GM18873 (cell line): ENCODE data around the gene PTTG1IP.
"Not testable (repeated sequence)": the region's sequence is repeated elsewhere in the genome, so short reads cannot be mapped to it uniquely, and the experiment has no call there.

Source experiments
- ATAC-seq: cut with Tn5 transposase; IDR thresholded peaks from one replicate; pipeline ENCODE4 v1.9.1; 2021; ENCODE audit warnings: mild to moderate bottlenecking, moderate library complexity, moderate number of reproducible peaks; ENCODE audit not compliant: unreplicated experiment, low FRiP score

Gene PTTG1IP

DNA sequence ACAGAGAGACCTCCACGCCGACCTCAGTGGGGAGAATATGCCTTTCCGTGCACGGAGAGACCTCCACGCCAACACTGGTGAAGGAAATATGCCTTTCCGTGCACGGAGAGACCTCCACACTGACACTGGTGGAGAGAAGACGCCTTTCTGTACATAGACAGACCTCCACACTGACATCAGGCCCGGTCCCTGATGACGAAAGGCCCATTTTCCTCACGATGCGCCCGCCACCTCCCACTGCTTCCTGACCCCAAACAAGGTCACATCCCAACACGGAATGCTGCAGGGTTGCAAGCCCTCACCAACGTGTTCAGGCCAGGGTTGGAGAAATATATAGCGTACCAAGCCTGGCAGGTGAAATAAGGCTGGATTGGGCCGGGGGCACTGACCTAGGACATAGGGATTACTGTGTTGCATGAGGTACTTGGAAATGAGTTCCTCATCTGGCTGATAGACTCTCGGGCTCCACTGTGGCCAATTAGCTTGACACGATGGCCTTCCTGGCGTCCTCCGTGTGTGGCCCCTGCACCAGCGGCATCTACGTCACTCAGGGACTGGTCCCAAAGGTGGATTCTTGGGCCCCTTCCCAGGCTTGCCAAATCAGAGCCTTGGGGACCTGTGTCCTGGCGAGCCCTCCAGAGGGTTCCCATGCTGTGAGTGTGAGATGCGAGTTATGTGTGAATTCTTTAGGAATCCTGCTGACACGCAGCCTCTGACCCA is 39.1 kb downstream of the PTTG1IP start:
- ATAC-seq, result no peak

DNA sequence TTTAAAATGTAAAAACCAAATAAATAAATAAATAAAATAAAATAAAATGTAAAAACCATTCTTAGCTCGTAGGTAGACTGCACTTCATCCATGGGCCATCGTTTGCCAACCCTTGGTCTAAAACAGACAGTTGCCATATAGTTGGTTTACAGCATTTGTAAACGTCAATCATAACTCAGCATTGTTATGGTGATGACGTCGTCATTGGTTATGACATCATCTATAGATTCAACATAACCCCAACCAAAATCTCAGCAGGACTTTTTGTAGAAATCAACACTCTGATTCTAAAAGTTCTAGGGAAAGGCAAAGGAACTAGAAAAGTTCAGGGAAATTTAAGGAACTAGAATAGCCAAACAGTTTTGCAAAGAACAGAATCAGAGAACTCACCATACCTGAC is 39.8 kb downstream of the PTTG1IP start:
- ATAC-seq, result no peak

DNA sequence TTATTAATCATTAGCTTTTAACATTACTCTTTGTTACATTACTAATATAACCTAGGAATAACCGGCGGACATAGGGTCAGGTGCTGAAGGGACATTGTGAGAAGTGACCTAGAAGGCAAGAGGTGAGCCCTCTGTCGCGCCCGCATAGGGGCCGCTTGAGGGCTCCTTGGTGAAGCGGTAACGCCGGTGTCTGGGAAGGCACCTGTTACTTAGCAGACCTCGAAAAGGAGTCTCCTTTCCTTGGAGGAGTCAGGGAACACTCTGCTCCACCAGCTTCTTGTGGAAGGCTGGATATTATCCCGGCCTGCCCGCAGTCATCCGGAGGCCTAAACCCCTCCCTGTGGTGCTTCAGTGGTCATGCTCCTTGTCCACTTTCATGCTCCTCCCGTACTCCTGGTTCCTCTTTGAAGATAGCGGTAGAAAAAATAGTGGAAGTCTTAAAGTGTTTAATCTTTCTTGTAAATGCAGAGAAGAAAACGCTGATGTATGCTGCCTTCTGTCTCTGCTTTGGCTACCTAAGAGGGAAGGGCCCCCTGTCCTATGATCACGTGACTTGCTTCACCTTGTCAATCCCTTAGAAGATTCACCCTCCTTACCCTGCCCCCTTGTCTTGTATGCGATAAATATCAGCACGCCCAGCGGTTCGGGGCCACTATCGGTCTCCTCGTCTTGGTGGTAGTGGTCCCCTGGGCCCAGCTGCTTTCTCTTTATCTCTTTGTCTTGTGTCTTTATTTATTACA is 40.8 kb downstream of the PTTG1IP start:
- ATAC-seq, result not testable (repeated sequence)

DNA sequence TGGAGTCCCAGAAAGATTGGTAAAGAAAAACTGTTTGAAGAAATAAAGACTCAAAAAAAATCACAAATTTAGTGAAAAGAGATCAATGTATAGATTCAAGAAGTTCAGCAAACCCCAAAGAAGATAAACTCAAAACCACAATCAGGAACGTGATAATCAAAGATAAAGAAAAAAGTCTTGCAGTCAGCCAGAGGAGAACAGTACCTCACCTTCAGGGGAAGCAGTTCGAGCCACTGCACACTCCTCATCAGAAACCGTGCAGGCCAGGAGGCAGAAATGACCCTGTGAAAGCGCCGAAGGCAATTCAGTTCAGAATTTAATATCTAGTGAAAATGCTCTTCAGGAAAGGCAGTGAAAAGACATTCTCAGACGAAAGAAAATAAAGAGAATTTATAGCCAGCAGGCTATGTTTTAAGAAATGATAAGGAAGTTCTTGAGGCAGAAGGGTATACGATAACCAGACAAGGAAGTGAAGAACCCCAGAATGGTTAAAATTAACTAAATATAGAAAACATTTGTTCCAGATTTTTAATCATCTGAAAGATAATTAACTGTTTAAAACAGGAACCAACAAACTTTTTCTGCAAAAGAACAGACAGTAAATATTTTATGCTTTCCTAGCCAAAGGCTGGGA is 42.1 kb downstream of the PTTG1IP start:
- no peak for ATAC-seq

DNA sequence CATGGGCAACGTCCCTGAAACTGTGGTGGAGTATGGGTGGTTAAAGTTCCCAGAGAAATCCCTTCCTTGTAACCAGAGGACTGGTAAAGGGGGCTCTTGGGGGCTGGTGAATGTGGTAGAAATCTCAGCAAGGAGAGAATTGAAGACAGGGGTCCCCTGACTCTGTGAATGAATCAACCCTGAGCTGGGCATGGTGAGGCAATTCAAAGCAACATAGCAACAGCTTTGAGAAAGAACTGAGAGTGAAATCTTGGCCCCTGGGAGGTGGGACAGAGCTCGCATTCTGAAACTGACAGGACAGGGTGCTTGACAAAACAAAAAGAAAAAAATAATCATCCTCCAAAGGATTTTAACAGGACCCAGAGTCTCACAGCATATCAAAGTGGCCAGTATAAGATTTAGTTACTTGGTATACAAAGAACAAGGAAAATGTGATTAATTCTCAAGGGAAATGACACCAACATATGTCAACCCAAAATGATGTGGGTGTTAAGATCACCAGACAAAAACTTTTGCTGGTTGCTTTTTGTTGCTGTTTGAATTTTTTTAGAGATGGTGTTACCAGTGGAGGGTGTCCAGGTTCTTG is 43.9 kb downstream of the PTTG1IP start:
- ATAC-seq, result no peak

DNA sequence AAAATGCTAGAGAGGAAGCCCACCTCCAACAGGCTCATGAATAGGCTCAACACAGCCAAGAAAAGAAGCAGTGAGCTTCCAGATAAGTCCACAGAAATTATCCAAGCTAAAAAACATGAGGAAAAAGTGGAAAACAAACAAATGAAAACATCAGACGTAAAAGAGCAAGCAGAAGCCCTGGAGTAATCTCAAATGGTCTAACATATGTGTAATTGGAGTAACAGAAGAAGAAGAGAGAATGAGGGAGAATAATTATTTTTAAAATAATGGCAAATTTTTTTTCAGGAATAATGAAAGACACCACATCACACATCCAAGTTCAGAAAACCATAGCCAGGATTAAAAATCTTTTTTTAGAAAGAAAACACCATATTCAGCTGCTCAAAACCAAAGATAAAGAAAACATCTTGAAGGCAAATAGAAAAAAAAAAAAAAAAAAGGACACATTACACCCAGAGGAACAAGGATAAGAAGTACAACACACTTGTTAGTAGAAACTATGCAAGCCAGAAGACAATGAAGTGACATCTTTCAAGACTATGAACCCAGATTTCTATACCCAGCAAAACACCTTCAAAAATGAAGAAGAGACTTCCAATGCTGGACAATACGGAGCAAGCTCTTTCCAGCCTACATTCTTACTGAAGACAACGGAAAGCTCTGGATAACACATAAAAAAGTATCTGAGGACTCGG is 45.0 kb downstream of the PTTG1IP start:
- no peak for ATAC-seq

DNA sequence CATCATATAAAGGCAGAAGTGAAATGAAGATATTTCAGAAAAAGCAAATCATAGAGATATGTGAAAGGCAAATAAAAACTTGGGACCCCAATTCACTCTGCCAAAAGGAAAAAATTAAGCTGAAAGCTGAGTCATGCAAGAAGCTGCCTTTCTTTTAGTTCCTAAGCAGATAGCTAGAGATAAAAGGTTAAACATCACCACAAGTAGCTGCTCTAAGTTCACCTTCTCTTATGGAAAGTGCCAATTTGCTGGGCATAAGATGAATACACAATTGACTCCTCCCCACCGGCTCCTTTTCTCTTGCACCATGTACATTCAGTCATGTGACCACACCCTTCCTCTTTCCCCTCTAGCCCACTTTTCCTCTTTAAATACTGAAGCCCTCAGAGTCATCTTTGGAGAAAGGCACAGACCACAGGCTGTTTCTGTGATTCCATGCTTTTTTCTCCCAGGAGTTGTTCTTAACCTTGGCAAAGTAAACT is 50.3 kb downstream of the PTTG1IP start:
- no peak for ATAC-seq

DNA sequence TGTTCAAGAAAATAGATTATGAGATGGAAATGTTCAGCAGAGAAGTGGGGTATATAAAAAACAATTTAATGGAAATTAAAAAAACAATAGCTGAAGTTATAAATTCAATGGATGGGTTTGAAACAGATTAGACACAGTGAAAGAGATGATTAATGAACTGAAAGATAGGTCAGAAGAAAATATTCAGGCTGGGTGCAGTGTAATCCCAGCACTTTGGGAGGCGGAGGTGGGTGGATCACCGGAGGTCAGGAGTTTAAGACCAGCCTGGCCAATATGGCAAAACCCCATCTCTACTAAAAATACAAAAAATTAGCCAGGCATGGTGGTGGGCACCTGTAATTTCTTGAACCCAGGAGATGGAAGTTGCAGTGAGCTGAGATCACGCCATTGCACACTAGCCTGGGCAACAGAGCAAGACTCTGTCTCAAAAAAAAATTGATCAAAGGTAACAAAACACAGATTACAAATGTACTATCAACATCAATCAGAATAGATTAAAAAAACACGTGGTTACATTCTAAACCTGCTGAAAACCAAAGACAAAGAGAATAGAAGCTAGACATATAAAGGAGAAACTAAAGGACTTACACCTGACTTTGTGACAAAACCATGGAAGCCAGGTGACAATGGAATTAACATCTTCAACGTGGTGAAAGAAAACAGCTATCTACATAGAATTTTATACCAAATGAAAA is 50.9 kb downstream of the PTTG1IP start:
- no peak for ATAC-seq

DNA sequence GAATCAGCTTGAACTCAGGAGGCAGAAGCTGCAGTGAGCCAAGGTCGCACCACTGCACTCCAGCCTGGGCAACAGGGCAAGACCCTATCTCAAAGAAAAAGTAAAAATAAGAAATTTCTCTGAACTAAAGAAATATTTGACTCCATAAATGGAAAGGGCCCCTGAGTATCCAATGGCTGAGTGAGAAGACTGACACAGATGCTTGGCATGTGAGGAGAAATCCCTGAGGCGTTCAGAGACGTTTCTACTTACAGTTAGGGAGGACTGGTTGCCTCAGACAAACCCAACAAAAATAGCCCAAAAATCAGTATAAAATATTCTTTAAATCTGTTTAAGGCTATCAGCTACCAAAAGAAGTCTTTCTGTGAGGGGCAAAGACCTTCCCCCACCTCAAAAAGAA is 52.6 kb downstream of the PTTG1IP start:
- ATAC-seq, result no peak

DNA sequence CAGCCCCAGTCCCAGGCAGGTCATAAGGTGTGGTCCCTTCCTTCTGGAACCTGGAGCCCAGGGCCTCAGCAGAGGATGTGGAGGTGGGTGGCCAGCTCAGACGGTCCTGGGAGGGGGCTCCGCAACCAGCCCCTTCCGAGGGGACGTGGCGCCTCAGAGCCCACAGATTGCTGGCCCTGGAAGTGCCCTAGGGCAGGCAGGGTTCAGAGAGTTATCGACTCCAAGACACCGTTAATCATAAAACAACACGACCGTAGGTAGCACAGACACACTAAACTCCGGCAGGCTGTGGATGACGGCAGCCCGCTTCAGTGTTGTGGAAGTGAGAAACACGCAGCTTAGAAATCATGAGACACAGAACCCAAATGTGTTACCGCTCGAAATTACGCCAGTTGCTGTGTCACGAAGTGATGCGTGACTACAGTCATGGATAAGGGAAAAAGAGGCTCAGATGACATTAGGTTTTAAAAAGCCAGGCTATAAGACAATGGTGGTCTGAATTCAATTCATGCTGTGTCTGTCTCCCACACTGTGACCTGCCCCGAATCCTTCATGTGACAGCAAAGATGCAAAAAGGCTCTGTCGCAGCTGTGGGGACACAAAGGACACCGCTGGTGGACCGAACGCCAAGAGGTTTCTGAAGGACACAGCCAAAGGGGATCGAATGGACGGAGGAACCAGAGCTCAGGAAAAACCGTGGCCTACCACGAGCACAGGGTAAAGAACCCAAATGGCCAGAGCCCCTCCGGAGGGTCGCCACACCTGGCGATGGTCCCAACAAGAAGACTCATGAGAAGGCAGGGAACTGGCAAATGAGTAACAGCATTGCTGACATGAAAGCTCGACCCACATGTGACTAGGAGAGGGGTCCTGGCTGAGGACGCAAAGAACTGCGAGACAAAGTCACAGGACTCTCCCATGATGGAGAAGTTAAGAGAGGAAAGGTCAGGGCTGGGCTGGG is 53.9 kb downstream of the PTTG1IP start:
- no peak for ATAC-seq

DNA sequence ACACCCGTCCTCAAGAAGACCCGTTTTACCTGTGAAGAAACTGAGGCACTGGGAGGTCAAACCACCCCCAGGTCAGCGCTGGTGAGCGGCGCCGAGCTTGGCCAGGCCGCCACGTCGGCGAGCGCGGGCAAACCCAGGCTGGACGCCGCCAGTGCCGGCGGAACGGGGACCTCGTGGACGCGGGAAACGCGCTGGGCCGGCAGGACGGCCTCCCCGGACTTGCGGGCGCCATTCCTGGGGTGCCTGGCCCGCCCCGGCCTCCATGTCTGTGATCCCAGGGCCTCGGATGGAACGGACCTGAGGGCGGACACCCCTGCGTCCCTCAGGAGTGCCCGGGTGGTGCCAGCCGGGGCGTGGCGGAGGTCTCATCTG is 54.9 kb downstream of the PTTG1IP start:
- ATAC-seq, result no peak

DNA sequence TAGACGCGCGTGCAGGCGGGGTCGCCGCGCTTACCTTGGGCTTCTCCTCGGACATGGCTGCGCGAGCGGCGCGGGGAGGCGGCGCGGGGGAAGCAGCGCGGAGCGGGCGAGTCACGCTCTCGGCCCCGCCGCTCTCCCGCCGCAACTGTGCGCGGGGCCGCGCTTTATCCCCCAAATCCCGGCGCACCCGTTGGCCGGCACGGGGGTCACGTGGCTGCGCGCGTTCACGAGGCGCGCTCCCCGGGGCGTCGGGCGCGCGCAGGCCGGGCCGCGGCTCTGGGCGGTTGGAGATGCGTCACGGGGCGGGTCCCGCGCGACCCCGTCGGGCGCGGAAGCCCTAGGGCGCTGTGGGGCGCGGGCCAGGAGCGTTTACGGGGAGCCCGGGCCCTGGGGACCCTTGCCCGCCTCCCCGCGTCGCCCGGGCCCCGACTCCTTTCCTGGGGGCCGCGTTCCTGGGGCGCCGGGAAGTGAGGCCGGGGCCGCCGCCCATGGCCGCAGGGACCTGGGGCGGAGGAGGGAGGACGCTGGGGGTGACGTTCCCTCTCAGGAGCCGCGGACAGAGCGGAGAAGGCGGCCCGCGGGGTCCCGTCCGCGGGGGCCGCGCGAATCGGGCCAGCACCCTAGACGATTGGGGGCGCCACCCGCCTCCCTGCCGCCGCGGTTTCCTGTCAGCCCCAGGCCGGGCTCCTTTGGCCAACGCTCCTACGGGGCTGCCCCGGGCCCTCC is 55.4 kb downstream of the PTTG1IP start, which contains the start of gene SUMO3:
Gene SUMO3, minus strand, starts transcription at position 149 of the 726 bp plus-strand sequence. Its CDS starts 94 bp downstream, at position 55.
- ATAC-seq, result no peak

DNA sequence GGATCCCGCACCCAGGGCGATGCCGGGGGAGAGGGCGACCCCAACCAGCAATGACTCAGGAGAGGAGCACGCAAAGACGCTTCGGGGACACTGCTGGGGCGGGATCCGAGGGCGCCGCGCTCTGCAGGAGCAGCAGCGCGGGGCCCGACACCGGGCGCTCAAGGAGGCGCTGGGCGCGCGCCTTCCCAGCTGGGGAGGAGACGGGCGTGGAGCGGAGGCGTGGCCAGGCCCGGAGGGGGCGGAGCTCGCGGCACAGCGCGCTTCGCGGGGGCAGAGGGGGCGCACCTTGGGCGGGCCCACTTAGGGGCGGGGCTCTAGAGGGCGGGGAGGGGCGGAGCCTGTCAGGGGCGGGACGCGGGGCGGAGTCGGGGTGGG is 56.0 kb downstream of the PTTG1IP start:
- no peak for ATAC-seq

DNA sequence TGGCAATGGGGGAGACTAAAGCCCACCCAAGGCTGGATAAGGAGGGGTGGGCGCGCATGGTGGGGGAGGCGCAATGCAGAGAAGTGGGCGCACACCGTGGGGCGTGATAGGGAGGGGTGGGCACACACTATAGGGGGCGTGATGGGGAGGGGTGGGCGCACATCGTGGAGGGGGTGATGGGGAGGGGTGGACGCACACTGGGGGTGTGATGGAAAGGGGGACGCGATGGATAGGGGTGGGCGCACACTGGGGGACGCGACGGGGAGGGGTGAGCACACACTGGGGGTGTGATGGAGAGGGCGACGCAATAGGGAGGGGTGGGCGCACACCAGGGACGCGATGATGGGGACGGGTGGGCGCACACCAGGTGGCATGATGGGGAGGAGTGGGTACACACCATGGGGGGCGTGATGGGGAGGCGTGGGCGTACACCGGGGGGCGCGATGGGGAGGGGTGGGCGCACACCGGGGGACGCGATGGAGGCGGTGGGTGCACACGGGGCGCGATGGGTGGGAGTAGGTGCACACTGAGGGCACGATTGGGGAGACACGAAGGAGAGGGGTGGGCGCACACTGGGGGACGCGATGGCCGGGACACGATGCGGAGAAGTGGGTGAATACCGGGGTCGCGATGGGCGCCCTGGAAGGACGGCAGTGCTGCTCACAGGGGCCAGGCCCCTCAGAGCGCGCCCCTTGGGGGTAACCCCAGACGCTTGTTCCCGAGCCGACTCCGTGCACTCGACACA is 56.6 kb downstream of the PTTG1IP start:
- no peak for ATAC-seq

DNA sequence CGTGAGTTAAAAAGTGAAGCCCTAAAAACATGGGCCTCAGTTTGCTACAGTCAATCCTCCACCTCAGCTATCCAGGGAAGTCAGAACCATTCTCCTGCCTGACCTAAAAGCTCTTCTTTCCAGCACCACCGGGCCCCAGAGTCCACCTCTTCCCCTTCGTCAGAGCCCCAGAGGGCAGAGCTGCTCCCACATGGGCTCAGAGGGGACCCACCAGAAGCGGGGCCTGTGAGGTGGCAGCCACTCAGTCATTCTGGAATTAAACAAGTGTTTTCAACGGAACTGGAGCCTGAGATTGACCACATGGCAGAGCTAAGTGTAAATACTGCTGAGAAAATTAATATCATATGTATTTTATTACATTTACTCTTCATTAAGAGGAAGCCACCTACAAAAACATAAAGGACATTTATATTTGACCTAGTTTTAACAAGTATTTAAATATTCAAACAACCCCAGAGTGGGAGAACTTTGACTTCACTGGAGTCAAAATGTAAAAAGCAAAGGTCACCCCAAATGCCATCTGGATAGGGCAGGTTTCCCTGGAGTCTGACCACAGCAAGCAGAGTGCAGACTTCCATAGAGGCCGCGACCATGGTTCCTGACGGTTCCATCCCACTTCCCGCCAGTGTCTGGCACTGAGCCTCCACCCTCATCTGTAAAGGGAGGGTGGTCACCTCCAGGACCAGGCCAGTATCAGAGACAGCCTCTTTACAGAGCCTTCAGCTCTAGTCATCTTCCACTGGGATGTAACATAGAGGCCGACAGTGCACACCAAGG is 57.5 kb downstream of the PTTG1IP start:
- ATAC-seq, result no peak

DNA sequence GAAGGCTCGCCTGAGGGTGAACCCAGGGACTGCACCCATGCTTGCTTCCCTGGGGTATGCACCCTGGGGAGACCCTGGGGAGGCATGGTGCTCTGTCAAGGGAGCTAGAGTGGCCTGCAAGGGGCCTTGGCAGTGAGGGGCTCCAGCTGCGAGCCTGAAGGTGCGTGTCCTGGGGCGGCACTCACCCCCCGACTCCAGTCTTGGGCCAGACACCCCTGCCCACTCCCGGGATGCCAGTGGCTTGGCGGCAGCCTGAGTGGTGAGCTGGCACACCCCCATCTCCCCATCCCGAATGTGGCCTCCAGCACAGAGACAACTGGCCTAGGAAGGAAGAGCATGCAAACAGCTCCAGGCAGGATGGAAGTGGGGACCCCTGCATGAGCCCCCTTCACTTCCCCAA is 58.3 kb downstream of the PTTG1IP start:
- ATAC-seq, result no peak
